Caco-2 (cell line): ENCODE data around the gene COX11. TPM values are rescaled to one million over a fixed set of nuclear protein-coding genes. Genes with fewer than 3 reads are reported as not detected.

Source experiments
- BruUV-seq: library from RNA; stranded (reverse); fragments of 400-500 nt; replicated peaks from 2 replicates; lab custom pipeline; 2021; lab: Mats Ljungman, UMichigan
- CTCF ChIA-PET: fragments of 300-600 bp; sonication (Branson Sonifier 250); formaldehyde crosslinking; loops from one replicate; lab custom pipeline; 2022; ENCODE audit warnings: antibody characterized with exemption; lab: Charles Lee
- POLR2A ChIA-PET: fragments of 300-600 bp; sonication (Branson Sonifier 250); formaldehyde crosslinking; loops from one replicate; lab custom pipeline; 2022; ENCODE audit warnings: antibody characterized with exemption; lab: Charles Lee
- DNase-seq, 2 experiments: peaks; one replicate each; pipeline versions ENCODE4 v3.0.0 to v3.0.0-alpha.2; 2020 to 2022
- H3K27me3 ChIP-seq: replicated peaks from 2 replicates; pipeline ENCODE4 v1.6.0; 2011; ENCODE audit warnings: low read length; ENCODE audit not compliant: control insufficient read depth, insufficient read depth
- H3K36me3 ChIP-seq: 2 replicates; pipeline ENCODE4 v1.5.1; 2011; ENCODE audit warnings: low read length; ENCODE audit not compliant: control insufficient read depth, insufficient read depth
- H3K4me1 ChIP-seq: fragments of 250-450 bp; sonication (Bioruptor Pico); 2 replicates; pipeline ENCODE4 v1.5.1; 2020; ENCODE audit warnings: mild to moderate bottlenecking
- H3K4me3 ChIP-seq: 2 replicates; pipeline ENCODE4 v1.5.1; 2011; ENCODE audit warnings: low read depth, mild to moderate bottlenecking, control low read depth, low read length
- H3K9me3 ChIP-seq: fragments of 250-450 bp; sonication (Bioruptor Pico); 2 replicates; pipeline ENCODE4 v1.5.1; 2020; ENCODE audit warnings: mild to moderate bottlenecking, moderate library complexity
- H3K27ac Mint-ChIP-seq: one replicate; pipeline ENCODE4 v1.8.0; 2022; ENCODE audit warnings: mixed read lengths; ENCODE audit not compliant: unreplicated experiment
- H3K27me3 Mint-ChIP-seq: one replicate; pipeline ENCODE4 v1.8.0; 2022; ENCODE audit warnings: mixed read lengths; ENCODE audit not compliant: insufficient read depth, unreplicated experiment
- H3K36me3 Mint-ChIP-seq: one replicate; pipeline ENCODE4 v1.8.0; 2022; ENCODE audit warnings: mild to moderate bottlenecking, mixed read lengths; ENCODE audit not compliant: insufficient read depth, unreplicated experiment
- H3K4me1 Mint-ChIP-seq: one replicate; pipeline ENCODE4 v1.8.0; 2022; ENCODE audit warnings: low read depth, mixed read lengths; ENCODE audit not compliant: unreplicated experiment
- H3K4me3 Mint-ChIP-seq: one replicate; pipeline ENCODE4 v1.8.0; 2022; ENCODE audit warnings: mild to moderate bottlenecking, moderate library complexity, mixed read lengths; ENCODE audit not compliant: unreplicated experiment
- H3K9me3 Mint-ChIP-seq: one replicate; pipeline ENCODE4 v1.8.0; 2022; ENCODE audit warnings: mixed read lengths; ENCODE audit not compliant: unreplicated experiment
- intact Hi-C: fragments of 100-400 bp; cut with micrococcal nuclease; formaldehyde crosslinking; loops from one replicate; pipeline ENCODE4 v1.10.0; 2022; ENCODE audit not compliant: unreplicated experiment
- total RNA-seq: library from RNA; stranded (reverse); gene quantifications from 2 replicates; pipeline ENCODE4 v1.2.3, GENCODE V29; 2022
- TF ChIP-seq, protein P1 (sequence below), 2 experiments: fragments of 200-600 bp in 1 of 2; IDR thresholded peaks; 1 replicate in 1 of 2; 2 replicates in 1 of 2; pipeline versions ENCODE4 v1.5.1 to v1.8.0; 2011 to 2022; ENCODE audit warnings: antibody characterized with exemption in 1 of 2, control low read depth in 1 of 2, inconsistent platforms in 1 of 2, low read depth in 1 of 2, low read length in 1 of 2, mild to moderate bottlenecking in 1 of 2, moderate library complexity in 1 of 2; ENCODE audit not compliant: insufficient read depth in 1 of 2, severe bottlenecking in 1 of 2, unreplicated experiment in 1 of 2

Gene COX11
- total RNA-seq, 1 experiment from 2014 or later: 77.6 TPM

DNA sequence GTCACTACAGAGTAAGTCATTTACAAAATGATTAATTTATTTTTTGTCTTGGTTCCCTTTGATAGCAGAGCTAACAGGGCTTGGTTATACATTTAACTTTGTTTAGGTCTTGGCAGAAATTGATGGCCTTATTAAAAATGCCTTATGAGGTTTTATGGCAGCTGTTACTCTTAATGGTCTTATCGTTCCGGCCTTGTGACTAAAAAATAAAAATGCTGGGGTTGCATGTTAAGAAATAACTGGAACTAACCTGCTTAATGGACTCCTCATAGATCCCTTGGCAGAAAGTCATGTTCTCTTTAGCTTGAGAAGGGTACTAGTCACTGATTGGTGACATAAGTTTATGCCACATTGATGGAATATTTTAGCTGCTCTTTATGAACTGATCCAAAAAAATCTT lies 18.3 kb downstream of the COX11 start:
- H3K4me1 ChIP-seq: no peaks in the 10 kb centered on the region
- DNase-seq: no peak
- no peak overlapping the region for H3K4me3 Mint-ChIP-seq
- H3K4me1 Mint-ChIP-seq: peaks cover 11% of the 10 kb centered on the region
- no peak overlapping the region for H3K27ac Mint-ChIP-seq
- H3K9me3 Mint-ChIP-seq: no peaks in the 10 kb centered on the region
- H3K9me3 ChIP-seq: no peaks in the 10 kb centered on the region
- ChIA-PET CTCF (no interaction called here), POLR2A (no interaction called here)
- no peaks in the 10 kb centered on the region for H3K27me3 Mint-ChIP-seq
- BruUV-seq: no TSS peak
- H3K36me3 ChIP-seq: peaks cover 1% of the 10 kb centered on the region; the same call in 1 of the 2 replicates
- no peak overlapping the region for H3K4me3 ChIP-seq
- intact Hi-C loops: no loop called here
- TF ChIP-seq, protein P1, sequence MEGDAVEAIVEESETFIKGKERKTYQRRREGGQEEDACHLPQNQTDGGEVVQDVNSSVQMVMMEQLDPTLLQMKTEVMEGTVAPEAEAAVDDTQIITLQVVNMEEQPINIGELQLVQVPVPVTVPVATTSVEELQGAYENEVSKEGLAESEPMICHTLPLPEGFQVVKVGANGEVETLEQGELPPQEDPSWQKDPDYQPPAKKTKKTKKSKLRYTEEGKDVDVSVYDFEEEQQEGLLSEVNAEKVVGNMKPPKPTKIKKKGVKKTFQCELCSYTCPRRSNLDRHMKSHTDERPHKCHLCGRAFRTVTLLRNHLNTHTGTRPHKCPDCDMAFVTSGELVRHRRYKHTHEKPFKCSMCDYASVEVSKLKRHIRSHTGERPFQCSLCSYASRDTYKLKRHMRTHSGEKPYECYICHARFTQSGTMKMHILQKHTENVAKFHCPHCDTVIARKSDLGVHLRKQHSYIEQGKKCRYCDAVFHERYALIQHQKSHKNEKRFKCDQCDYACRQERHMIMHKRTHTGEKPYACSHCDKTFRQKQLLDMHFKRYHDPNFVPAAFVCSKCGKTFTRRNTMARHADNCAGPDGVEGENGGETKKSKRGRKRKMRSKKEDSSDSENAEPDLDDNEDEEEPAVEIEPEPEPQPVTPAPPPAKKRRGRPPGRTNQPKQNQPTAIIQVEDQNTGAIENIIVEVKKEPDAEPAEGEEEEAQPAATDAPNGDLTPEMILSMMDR (IDR thresholded peaks at IDR 0.05; ENCODE audit: insufficient read depth in 1 of 2, low read depth in 1 of 2, low read length in 1 of 2, severe bottlenecking in 1 of 2, unreplicated experiment in 1 of 2): no peak
- no peaks in the 10 kb centered on the region for H3K27me3 ChIP-seq
- H3K36me3 Mint-ChIP-seq: peaks cover 24% of the 10 kb centered on the region

GRCh38 chr17:54948380-54948779 lies 20.1 kb downstream of the COX11 start:
- Mint-ChIP-seq H3K4me1 (peaks cover 11% of the 10 kb centered on the region), H3K27me3 (no peaks in the 10 kb centered on the region), H3K9me3 (no peaks in the 10 kb centered on the region), H3K27ac (no peak overlapping the region), H3K4me3 (no peak overlapping the region), H3K36me3 (peaks cover 24% of the 10 kb centered on the region)
- TF ChIP-seq, protein P1 (IDR thresholded peaks at IDR 0.05; ENCODE audit: insufficient read depth in 1 of 2, low read depth in 1 of 2, low read length in 1 of 2, severe bottlenecking in 1 of 2, unreplicated experiment in 1 of 2): no peak
- ChIA-PET POLR2A (interaction anchor here (0.6 kb wide), 1 partner anchor 25 kb away, joined by 3 read pairs; no protein-coding TSS in a partner anchor), CTCF (no interaction called here)
- no peak for DNase-seq
- Histone ChIP-seq H3K4me3 (no peak overlapping the region), H3K36me3 (peaks cover 1% of the 10 kb centered on the region; the same call in 1 of the 2 replicates), H3K9me3 (no peaks in the 10 kb centered on the region), H3K27me3 (no peaks in the 10 kb centered on the region), H3K4me1 (no peaks in the 10 kb centered on the region)
- intact Hi-C loops: no loop called here
- no TSS peak for BruUV-seq

GRCh38 chr17:54947396-54947795 lies 21.1 kb downstream of the COX11 start:
- intact Hi-C loops: no loop called here
- H3K9me3 ChIP-seq: no peaks in the 10 kb centered on the region
- Mint-ChIP-seq H3K27ac (no peak overlapping the region), H3K36me3 (peaks cover 17% of the 10 kb centered on the region), H3K27me3 (no peaks in the 10 kb centered on the region), H3K4me3 (no peak overlapping the region), H3K9me3 (no peaks in the 10 kb centered on the region), H3K4me1 (peaks cover 11% of the 10 kb centered on the region)
- BruUV-seq: no TSS peak
- H3K27me3 ChIP-seq: no peaks in the 10 kb centered on the region
- no peak overlapping the region for H3K4me3 ChIP-seq
- H3K36me3 ChIP-seq: peaks cover 1% of the 10 kb centered on the region; the same call in 1 of the 2 replicates
- ChIA-PET CTCF (no interaction called here), POLR2A (no interaction called here)
- no peak for DNase-seq
- no peaks in the 10 kb centered on the region for H3K4me1 ChIP-seq
- TF ChIP-seq, protein P1 (IDR thresholded peaks at IDR 0.05; ENCODE audit: insufficient read depth in 1 of 2, low read depth in 1 of 2, low read length in 1 of 2, severe bottlenecking in 1 of 2, unreplicated experiment in 1 of 2): no peak
